HPDE6-E6E7 (cell line): ENCODE data around the gene CCDC9.
"Not testable (repeated sequence)": the region's sequence is repeated elsewhere in the genome, so short reads cannot be mapped to it uniquely, and the experiment has no call there.

Experiments
- DNase-seq: peaks from one replicate; pipeline ENCODE4 v3.0.0; 2011; ENCODE audit warnings: missing footprints; ENCODE audit errors: extremely low spot score

The CCDC9 gene

DNA sequence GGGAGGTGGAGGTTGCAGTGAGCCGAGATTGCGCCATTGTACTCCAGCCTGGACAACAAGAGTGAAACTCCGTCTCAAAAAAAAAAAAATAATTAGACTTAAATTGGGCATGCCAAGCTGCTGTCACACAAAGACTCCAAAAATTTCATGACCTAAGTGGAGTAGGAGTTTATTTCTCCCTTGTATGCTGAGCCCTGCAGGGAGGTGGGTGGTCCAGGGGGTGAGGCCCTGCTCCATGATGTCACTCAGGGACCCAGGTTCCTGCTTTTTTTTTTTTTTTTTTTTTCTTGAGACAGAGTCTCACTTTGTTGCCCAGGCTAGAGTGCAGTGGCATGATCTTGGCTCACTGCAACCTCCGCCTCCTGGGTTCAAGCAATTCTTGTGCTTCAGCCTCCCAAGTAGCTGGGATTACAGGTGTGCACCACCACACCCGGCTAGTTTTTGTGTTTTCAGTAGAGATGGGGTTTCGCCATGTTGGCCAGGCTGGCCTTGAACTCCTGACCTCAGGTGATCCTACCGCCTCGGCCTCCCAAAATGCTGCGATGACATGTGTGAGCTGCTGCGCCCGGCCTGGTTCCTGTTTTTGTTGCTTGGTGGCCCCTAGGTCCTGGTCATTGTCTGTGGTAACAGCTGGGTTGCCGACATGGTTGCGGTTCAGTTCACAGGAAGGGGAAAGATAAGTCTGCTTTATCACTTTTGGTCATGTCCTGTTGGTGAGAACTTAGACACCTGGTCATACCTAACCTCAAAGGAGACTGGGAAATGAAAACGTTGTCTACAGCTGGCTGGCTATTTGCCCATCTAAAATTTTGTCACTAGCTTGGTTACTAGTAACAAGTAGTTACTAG lies 5.8 kb downstream of the CCDC9 start:
- DNase-seq = not testable (repeated sequence)

DNA sequence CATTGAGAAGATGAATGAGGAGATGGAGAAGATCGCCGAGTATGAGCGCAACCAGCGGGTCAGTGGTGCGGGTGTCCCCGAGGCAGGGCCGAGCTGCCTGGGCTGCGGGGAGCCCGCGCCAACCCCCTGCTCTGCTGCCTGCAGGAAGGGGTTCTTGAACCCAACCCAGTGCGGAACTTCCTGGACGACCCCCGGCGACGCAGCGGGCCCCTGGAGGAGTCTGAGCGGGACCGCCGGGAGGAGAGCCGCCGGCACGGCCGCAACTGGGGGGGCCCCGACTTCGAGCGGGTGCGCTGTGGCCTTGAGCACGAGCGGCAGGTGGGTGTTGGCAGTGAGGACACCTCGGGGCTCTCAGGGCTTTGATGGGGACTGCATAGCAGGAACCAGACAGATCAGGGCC lies 8.3 kb downstream of the CCDC9 start:
- DNase-seq = no peak

DNA sequence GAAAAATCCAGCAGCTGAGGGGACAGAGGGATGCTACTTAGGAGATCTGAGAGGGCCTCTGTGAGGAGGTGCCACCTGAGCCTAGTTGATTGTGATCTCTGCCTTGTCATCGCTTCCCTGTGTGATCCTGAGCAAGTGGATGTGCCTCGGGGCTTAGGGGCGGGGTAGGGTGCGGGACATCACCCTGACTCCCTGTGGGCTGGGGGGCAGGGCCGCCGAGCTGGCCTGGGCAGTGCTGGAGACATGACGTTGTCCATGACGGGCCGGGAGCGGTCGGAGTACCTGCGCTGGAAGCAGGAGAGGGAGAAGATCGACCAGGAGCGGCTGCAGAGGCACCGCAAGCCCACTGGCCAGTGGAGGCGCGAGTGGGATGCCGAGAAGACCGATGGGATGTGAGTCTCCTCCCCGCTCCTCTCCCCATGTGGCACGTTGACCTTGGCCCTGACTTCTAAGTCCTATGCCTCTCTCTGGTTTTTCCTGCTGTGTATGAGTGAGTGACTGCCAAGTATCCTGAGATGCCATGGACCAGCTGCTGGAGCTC lies 10.1 kb downstream of the CCDC9 start:
- DNase-seq = no peak

DNA sequence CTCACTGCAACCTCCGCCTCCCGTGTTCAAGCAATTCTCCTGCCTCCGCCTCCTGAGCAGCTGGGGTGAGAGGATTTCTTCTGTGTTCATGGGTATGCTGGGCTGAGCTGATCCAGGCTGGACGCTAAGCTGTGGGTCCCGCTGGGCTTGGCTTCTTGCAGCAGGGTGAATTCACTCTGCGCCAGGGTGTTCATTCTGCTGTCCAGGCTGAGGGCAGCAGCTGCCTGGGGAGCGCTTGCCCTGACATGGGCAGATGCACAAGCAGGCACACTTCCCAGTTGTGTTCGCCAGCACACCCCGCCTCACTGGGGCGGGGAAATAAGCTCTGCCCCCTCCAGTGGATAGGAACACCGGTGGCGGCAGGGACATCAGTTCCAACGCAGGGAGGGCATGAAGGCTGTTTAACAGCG lies 11.0 kb downstream of the CCDC9 start:
- DNase-seq = no peak

GRCh38 chr19:47268028-47268427 lies 11.7 kb downstream of the CCDC9 start:
- no peak for DNase-seq

GRCh38 chr19:47269596-47269995 lies 13.3 kb downstream of the CCDC9 start:
- DNase-seq = no peak

DNA sequence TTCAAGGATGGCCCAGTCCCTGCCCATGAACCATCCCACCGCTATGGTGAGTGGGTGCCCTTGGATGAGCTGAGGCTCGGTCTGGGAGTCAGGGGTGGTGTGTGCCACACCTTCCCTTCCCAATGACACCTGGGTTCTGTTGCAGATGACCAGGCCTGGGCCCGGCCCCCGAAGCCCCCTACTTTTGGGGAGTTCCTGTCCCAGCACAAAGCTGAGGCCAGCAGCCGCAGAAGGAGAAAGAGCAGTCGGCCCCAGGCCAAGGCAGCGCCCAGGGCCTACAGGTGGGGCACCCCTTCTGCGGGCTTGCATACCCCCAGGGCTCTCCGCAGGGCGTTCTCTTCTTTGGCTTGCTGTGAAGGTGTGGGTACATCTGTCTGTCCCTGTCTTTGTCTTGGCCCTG lies 14.1 kb downstream of the CCDC9 start:
- DNase-seq = no peak

- DNase-seq = no peak
Observed at GRCh38 chr19:47271949-47272348, 15.6 kb downstream of the CCDC9 start.

DNA sequence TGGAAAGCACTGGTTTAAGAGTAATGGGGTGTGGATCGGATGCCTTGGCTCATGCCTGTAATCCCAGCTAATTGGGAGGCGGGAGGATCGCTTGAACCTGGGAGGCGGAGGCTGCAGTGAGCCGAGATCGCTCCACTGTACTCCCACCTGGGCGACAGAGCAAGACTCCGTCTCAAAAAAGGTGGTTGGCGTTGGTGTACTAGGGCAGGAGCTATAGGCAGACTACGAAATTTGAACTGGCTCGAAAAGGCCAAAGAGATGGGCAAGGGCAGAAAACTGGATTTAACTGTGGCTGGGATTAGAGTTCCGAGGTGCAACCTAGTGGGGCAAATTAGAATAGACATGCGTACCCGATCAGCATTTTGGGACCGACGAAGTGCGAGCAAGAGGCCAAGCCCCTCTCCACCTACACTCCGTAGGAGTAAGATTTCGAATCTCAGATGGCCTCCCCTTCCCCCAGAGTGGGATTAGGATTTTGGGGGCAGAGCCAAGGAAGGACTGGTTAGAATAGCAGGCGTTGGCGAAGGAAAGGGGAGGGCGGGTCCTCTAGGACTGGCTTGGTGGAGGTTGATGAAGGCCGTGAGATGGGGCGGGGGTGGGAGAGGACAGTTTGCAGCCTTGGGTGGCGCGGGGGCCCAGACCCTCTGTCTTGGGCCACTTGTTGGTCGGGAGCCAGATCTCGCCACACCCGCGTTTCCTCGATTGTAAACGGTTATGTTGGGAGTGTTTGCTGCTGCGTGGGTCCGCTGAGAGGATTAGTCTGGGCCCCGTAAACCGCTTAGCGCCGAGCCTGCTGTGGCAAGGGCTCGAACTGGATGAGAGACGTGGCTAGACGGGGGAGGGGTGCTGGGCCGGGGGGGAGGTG lies 16.4 kb downstream of the CCDC9 start:
- DNase-seq = no peak

GRCh38 chr19:47273313-47274070 lies 17.2 kb downstream of the CCDC9 start:
- peak; percentile 92 for DNase-seq

- DNase-seq = peak; percentile 96
Observed at GRCh38 chr19:47274071-47274890, 18.0 kb downstream of the CCDC9 start, which contains the start of gene INAFM1. Gene INAFM1, plus strand, starts transcription at chr19:47274885. Its CDS starts 35 bp downstream, at chr19:47274920.

- DNase-seq = no peak
Observed at GRCh38 chr19:47274891-47275761, 18.8 kb downstream of the CCDC9 start.

DNA sequence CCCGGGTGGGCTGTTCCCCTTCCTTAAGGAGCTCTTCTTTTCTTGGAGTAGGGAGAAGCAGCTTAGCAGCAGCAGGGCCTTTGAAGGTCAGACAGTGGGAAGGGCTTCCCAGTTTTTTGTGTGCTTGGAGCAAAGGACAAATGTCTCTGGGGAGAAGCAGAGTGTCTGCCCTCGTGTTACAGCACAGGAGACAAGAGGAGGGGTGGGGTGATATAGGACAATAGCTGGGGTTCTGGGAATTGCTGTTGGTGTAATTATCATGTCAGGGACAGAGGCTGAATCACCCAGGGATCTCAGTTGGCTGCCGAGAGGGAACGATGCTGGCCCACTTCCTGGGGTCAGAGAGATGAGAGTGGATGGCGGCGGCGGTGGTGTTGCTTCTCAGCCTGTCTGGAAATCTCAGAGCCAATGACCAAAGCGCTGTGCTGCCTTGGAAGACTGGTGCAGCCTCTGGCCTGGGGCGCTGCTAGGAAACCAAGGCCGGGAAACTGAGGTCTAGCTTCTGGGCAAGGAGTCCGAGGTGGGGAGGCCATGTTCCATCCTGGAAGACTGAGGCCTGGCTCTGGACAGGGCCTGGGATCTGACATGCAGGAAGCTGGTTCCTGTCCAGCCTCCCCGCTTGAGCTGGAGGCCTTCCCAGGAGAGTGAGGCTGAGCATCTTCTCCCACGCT lies 19.6 kb downstream of the CCDC9 start:
- DNase-seq = no peak

- not testable (repeated sequence) for DNase-seq
Observed at GRCh38 chr19:47276513-47276912, 20.2 kb downstream of the CCDC9 start.

DNA sequence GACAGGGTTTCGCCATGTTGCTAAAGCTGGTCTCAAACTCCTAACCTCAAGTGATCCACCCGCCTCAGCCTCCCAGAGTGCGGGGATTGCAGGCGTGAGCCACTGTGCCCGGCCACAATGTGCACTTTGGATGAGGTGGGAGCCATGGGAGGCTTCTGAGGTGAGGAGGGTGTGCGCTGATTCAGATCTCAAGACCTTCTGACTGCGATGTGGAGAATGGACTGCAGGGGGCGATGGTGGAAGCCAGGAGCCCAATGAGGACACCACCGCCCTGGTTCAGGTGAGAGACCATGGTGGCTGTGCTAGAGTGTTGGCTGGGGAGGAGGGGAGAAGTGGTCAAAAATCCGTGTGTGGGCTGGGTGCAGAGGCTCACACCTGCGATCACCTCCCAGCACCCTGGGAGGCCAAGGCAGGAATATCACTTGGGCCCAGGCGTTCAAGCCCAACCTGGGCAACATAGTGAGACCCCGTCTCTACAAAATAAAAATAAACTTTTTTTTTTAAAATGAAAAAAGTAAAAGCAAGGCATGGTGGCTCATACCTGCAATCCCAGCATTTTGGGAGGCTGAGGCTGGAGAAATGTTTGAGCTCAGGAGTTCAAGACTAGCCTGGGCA lies 24.0 kb downstream of the CCDC9 start:
- DNase-seq = no peak

GRCh38 chr19:47283405-47284059 lies 27.2 kb downstream of the CCDC9 start:
- DNase-seq = no peak

DNA sequence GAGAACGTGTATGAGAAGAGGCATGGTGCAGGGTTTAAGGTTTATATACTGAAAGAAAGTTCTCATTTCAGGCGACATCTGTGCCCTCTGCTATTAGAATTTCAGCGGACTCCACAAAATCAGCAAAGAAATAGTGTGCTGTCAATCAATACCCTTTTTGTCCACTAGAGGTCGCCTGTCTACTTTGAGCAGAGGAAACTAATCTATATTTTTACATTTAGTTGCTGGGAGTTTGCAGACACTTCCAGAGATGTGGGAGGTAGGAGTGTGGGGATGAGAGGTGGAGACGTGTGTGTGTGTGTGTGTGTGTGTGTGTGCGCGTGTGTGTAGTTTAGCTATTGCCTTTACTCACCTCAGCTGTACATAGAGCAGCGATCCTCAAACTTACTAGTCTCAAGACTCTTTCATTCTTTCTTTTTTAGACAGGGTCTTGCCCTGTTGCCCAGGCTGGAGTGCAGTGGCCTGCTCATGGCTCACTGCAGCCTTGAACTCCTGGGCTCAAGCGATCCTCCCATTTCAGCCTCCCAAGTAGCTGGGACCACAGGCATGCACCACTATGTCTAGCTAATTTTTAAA lies 28.1 kb downstream of the CCDC9 start:
- DNase-seq = no peak

- DNase-seq = peak; percentile 63
Observed at GRCh38 chr19:47296036-47296435, 39.7 kb downstream of the CCDC9 start.
